Measurements from ENCODE around the gene MEIOC. TPM values are rescaled to one million over a fixed set of nuclear protein-coding genes. Genes with fewer than 3 reads are reported as not detected.

MEIOC gene
- total RNA-seq, 1 experiment from 2014 or later, result 3.0 TPM

GRCh38 chr17:44673893-44674292 is 17.6 kb downstream of the MEIOC start:
- Mint-ChIP-seq H3K27ac (no peak overlapping the region), H3K4me3 (no peak overlapping the region), H3K9me3 (no peaks in the 10 kb centered on the region), H3K36me3 (ENCODE audit: insufficient read depth in 1 of 3, low read depth in 3 of 3) (peaks cover 0 to 11% (median 10%) of the 10 kb centered on the region in 3 experiments; a peak in 5 of 7 replicates), H3K27me3 (ENCODE audit: low read depth) (no peaks in the 10 kb centered on the region), H3K4me1 (0 out of 4 replicates have a peak, but pooled peaks cover 0 to 3% of the 10 kb centered on the region in 2 experiments)
- no peak overlapping the region for H4K5ac ChIP-seq (ENCODE audit: insufficient read length, low read depth, low read length)
- no peak overlapping the region for H2BK12ac ChIP-seq (ENCODE audit: insufficient read length, low read depth, low read length)
- no peak overlapping the region for H3K18ac ChIP-seq (ENCODE audit: insufficient read length, low read depth, low read length)
- H2BK15ac ChIP-seq (ENCODE audit: low read depth, low read length), result no peak overlapping the region
- no peak overlapping the region for H2BK20ac ChIP-seq (ENCODE audit: low read depth, low read length, poor library complexity, severe bottlenecking)
- H3K4ac ChIP-seq (ENCODE audit: low read depth, low read length), result no peak overlapping the region
- no peaks in the 10 kb centered on the region for H4K20me1 ChIP-seq (ENCODE audit: control insufficient read depth, insufficient read depth, insufficient read length)
- H3K23ac ChIP-seq (ENCODE audit: insufficient read length, low read depth, low read length), result no peak overlapping the region
- H2BK120ac ChIP-seq (ENCODE audit: low read depth, low read length, poor library complexity, severe bottlenecking), result no peak overlapping the region
- no peak overlapping the region for H3K4me2 ChIP-seq (ENCODE audit: insufficient read depth, insufficient read length, low read length)
- no peaks in the 10 kb centered on the region for H3K9me3 ChIP-seq (ENCODE audit: control insufficient read depth, low read depth, low read length)
- no CpG with 5 or more reads among the region's 2 CpGs for WGBS (ENCODE audit: extremely low coverage, insufficient read length, low lambda C conversion rate)
- H3K79me2 ChIP-seq (ENCODE audit: insufficient read depth, low read length), result no peaks in the 10 kb centered on the region
- no peak overlapping the region for H2AK5ac ChIP-seq (ENCODE audit: insufficient read length, low read length)
- H3K79me1 ChIP-seq (ENCODE audit: insufficient read depth, low read depth, low read length, poor library complexity, severe bottlenecking), result no peaks in the 10 kb centered on the region
- no peak overlapping the region for H2BK5ac ChIP-seq (ENCODE audit: insufficient read length, low read length)
- H3K56ac ChIP-seq (ENCODE audit: insufficient read length, low read depth, low read length), result no peak overlapping the region
- H3K23me2 ChIP-seq (ENCODE audit: insufficient read length, low read depth, low read length, poor library complexity, severe bottlenecking), result no peaks in the 10 kb centered on the region
- H4K8ac ChIP-seq (replicated peaks; ENCODE audit: insufficient read length, low read depth, low read length), result no peak overlapping the region
- H3T11ph ChIP-seq (ENCODE audit: low read length), result no peak overlapping the region
- no peak overlapping the region for H2AFZ ChIP-seq (ENCODE audit: low read length)
- H3K4me1 ChIP-seq (ENCODE audit: insufficient read depth, low read length), result no peaks in the 10 kb centered on the region
- H4K91ac ChIP-seq (ENCODE audit: insufficient read length, low read depth, low read length), result no peak overlapping the region
- no peak for DNase-seq
- TF ChIP-seq CTCF (conservative IDR thresholded peaks at IDR 0.05), result no peak
- H3K27me3 ChIP-seq (ENCODE audit: insufficient read depth, low read length), result no peaks in the 10 kb centered on the region
- H3K14ac ChIP-seq (ENCODE audit: insufficient read depth, low read length), result no peak overlapping the region
- no peak overlapping the region for H3K27ac ChIP-seq (ENCODE audit: insufficient read length, low read depth, low read length)
- H3K9ac ChIP-seq (ENCODE audit: extremely low read depth, insufficient read length, low read length), result no peak overlapping the region

All from H9 (cell line).